Activated T-helper 1 cell treated with anti-CD3 and anti-CD28 coated beads, Interleukin-12 subunit alpha, Interleukin-12 subunit beta, Interleukin-2, Interleukin-4 antibody, amounts not matched to agents 30 ng/mL and 10 ng/mL and 1 ng/mL, durations not matched to agents 14 hours and 24 hours and 36 hours (primary cell): ENCODE measurements around the gene STPG2. TPM values are rescaled to one million over a fixed set of nuclear protein-coding genes. Genes with fewer than 3 reads are reported as not detected.

Experiments used
- DNase-seq: peaks from one replicate; pipeline ENCODE4 v3.0.0; 2021; ENCODE audit warnings: low spot score
- H3K27ac Mint-ChIP-seq: one replicate; pipeline ENCODE4 v1.8.0; 2021; ENCODE audit warnings: mild to moderate bottlenecking, mixed read lengths
- H3K27me3 Mint-ChIP-seq: one replicate; pipeline ENCODE4 v1.8.0; 2022; ENCODE audit warnings: mild to moderate bottlenecking, moderate library complexity, mixed read lengths; ENCODE audit not compliant: insufficient read depth
- H3K36me3 Mint-ChIP-seq: one replicate; pipeline ENCODE4 v1.8.0; 2021; ENCODE audit warnings: low read depth, mixed read lengths
- H3K4me1 Mint-ChIP-seq: one replicate; pipeline ENCODE4 v1.8.0; 2021; ENCODE audit warnings: low read depth, mixed read lengths
- H3K4me3 Mint-ChIP-seq: one replicate; pipeline ENCODE4 v1.8.0; 2021; ENCODE audit warnings: mild to moderate bottlenecking, moderate library complexity, mixed read lengths
- H3K9me3 Mint-ChIP-seq: one replicate; pipeline ENCODE4 v1.8.0; 2021; ENCODE audit warnings: mixed read lengths
- intact Hi-C: fragments of 100-400 bp; cut with micrococcal nuclease; formaldehyde crosslinking; loops from one replicate; pipeline ENCODE4 v1.15.1; 2024
- total RNA-seq: library from RNA; stranded (reverse); gene quantifications from 2 replicates; pipeline ENCODE4 v1.2.3, GENCODE V29; 2022

The STPG2 gene
- total RNA-seq, 1 donor from 2014 or later: not detected

- H3K27ac Mint-ChIP-seq: no peak overlapping the region
- no peak overlapping the region for H3K4me3 Mint-ChIP-seq
- no peaks in the 10 kb centered on the region for H3K9me3 Mint-ChIP-seq
- H3K27me3 Mint-ChIP-seq: no peaks in the 10 kb centered on the region
- no peak for DNase-seq
- no peaks in the 10 kb centered on the region for H3K4me1 Mint-ChIP-seq
- intact Hi-C loops: no loop called here
- no peaks in the 10 kb centered on the region for H3K36me3 Mint-ChIP-seq
Measured at GRCh38 chr4:97984545-97985131, 158.6 kb downstream of the STPG2 start.

- DNase-seq: no peak
- no peaks in the 10 kb centered on the region for H3K36me3 Mint-ChIP-seq
- no peaks in the 10 kb centered on the region for H3K9me3 Mint-ChIP-seq
- intact Hi-C loops: no loop called here
- H3K27ac Mint-ChIP-seq: no peak overlapping the region
- H3K4me1 Mint-ChIP-seq: no peaks in the 10 kb centered on the region
- no peak overlapping the region for H3K4me3 Mint-ChIP-seq
- peaks cover 3% of the 10 kb centered on the region for H3K27me3 Mint-ChIP-seq
Measured at GRCh38 chr4:97978791-97979488, 164.3 kb downstream of the STPG2 start.

- Mint-ChIP-seq H3K4me1 (no peaks in the 10 kb centered on the region), H3K4me3 (no peak overlapping the region), H3K27ac (no peak overlapping the region), H3K27me3 (no peaks in the 10 kb centered on the region), H3K9me3 (peaks cover 7% of the 10 kb centered on the region), H3K36me3 (no peaks in the 10 kb centered on the region)
- intact Hi-C loops: no loop called here
- DNase-seq: no peak
Measured at GRCh38 chr4:97953171-97953941, 189.9 kb downstream of the STPG2 start.

DNA sequence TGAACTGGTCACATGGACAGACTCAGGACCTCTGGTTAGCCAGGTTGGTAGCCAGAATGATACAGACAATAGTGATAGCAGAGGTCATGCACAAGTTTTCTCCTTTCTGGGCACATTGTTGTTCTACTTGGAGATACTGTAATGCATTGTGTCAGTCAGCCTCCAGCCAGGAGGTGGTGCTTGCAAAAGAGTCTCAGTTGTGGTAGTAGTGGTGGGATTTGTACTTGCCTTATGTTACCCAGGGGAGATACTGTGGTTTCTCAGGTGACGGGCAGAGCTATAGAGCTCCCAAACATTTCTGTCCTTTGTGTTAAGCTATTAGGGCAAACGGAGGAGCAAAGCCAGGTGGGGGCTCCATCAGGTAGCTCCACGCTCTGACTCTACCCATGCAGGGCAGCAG is 190.5 kb downstream of the STPG2 start:
- Mint-ChIP-seq H3K9me3 (peaks cover 7% of the 10 kb centered on the region), H3K27ac (no peak overlapping the region), H3K4me3 (no peak overlapping the region), H3K4me1 (no peaks in the 10 kb centered on the region), H3K27me3 (no peaks in the 10 kb centered on the region), H3K36me3 (no peaks in the 10 kb centered on the region)
- DNase-seq: no peak
- intact Hi-C loops: no loop called here

DNA sequence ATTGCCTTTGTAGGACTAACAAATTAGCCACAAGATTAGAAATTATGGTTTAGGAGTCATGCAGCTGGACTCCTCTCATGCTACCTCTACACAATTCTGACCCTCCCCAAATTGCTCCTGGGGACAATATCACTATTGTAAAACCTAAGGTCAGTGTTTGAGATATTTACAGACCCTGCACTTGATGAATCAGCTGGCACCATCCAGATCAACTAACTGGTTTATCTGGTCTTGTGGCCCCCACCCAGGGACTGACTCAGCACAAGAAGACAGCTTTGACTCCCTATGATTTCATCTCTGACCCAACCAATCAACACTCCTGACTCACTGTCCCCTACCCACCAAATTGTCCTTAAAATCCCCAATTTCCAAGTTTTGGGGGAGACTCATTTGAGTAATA is 192.4 kb downstream of the STPG2 start:
- intact Hi-C loops: no loop called here

GRCh38 chr4:97942951-97943350 is 200.3 kb downstream of the STPG2 start:
- intact Hi-C loops: no loop called here
- no peaks in the 10 kb centered on the region for H3K4me1 Mint-ChIP-seq
- no peak for DNase-seq
- no peaks in the 10 kb centered on the region for H3K27me3 Mint-ChIP-seq
- peaks cover 22% of the 10 kb centered on the region for H3K9me3 Mint-ChIP-seq
- no peaks in the 10 kb centered on the region for H3K36me3 Mint-ChIP-seq
- H3K4me3 Mint-ChIP-seq: no peak overlapping the region
- no peak overlapping the region for H3K27ac Mint-ChIP-seq

More for the DNA sequence above, 192.4 kb downstream of the STPG2 start:
- Mint-ChIP-seq H3K27me3 (no peaks in the 10 kb centered on the region), H3K9me3 (peaks cover 7% of the 10 kb centered on the region), H3K4me3 (no peak overlapping the region), H3K4me1 (no peaks in the 10 kb centered on the region), H3K36me3 (no peaks in the 10 kb centered on the region), H3K27ac (no peak overlapping the region)
- DNase-seq: no peak

GRCh38 chr4:97942137-97942536 is 201.1 kb downstream of the STPG2 start:
- no peak overlapping the region for H3K27ac Mint-ChIP-seq
- no peak for DNase-seq
- H3K4me3 Mint-ChIP-seq: no peak overlapping the region
- no peaks in the 10 kb centered on the region for H3K27me3 Mint-ChIP-seq
- intact Hi-C loops: no loop called here
- peaks cover 28% of the 10 kb centered on the region for H3K9me3 Mint-ChIP-seq
- no peaks in the 10 kb centered on the region for H3K4me1 Mint-ChIP-seq
- no peaks in the 10 kb centered on the region for H3K36me3 Mint-ChIP-seq

- no peak overlapping the region for H3K4me3 Mint-ChIP-seq
- H3K4me1 Mint-ChIP-seq: no peaks in the 10 kb centered on the region
- no peaks in the 10 kb centered on the region for H3K36me3 Mint-ChIP-seq
- no peaks in the 10 kb centered on the region for H3K27me3 Mint-ChIP-seq
- H3K9me3 Mint-ChIP-seq: peaks cover 41% of the 10 kb centered on the region
- no peak overlapping the region for H3K27ac Mint-ChIP-seq
- intact Hi-C loops: no loop called here
- no peak for DNase-seq
Measured at GRCh38 chr4:97938141-97938540, 205.1 kb downstream of the STPG2 start.

- no peaks in the 10 kb centered on the region for H3K4me1 Mint-ChIP-seq
- H3K36me3 Mint-ChIP-seq: no peaks in the 10 kb centered on the region
- DNase-seq: no peak
- H3K27ac Mint-ChIP-seq: no peak overlapping the region
- intact Hi-C loops: no loop called here
- no peak overlapping the region for H3K4me3 Mint-ChIP-seq
- H3K27me3 Mint-ChIP-seq: no peaks in the 10 kb centered on the region
- H3K9me3 Mint-ChIP-seq: no peaks in the 10 kb centered on the region
Measured at GRCh38 chr4:97924341-97924958, 218.8 kb downstream of the STPG2 start.

GRCh38 chr4:97923096-97923495 is 220.2 kb downstream of the STPG2 start:
- intact Hi-C loops: no loop called here
- Mint-ChIP-seq H3K27me3 (no peaks in the 10 kb centered on the region), H3K27ac (no peak overlapping the region), H3K9me3 (no peaks in the 10 kb centered on the region), H3K36me3 (no peaks in the 10 kb centered on the region), H3K4me3 (no peak overlapping the region), H3K4me1 (no peaks in the 10 kb centered on the region)
- DNase-seq: no peak

- intact Hi-C loops: no loop called here
- Mint-ChIP-seq H3K4me1 (no peaks in the 10 kb centered on the region), H3K27ac (no peak overlapping the region), H3K36me3 (no peaks in the 10 kb centered on the region), H3K9me3 (no peaks in the 10 kb centered on the region), H3K4me3 (no peak overlapping the region), H3K27me3 (no peaks in the 10 kb centered on the region)
- DNase-seq: no peak
Measured at GRCh38 chr4:97917115-97917514, 226.2 kb downstream of the STPG2 start.

- intact Hi-C loops: no loop called here
- Mint-ChIP-seq H3K4me3 (no peak overlapping the region), H3K9me3 (peaks cover 10% of the 10 kb centered on the region), H3K4me1 (no peaks in the 10 kb centered on the region), H3K36me3 (no peaks in the 10 kb centered on the region), H3K27me3 (no peaks in the 10 kb centered on the region), H3K27ac (no peak overlapping the region)
- no peak for DNase-seq
Measured at GRCh38 chr4:97912156-97912555, 231.1 kb downstream of the STPG2 start.
